IPS-15b (cell line): ENCODE results near the gene SPG11.
"Not testable (repeated sequence)": the region's sequence is repeated elsewhere in the genome, so short reads cannot be mapped to it uniquely, and the experiment has no call there.

Experiments
- H3K27me3 ChIP-seq: one replicate; pipeline ENCODE4 v1.6.1; 2013; ENCODE audit warnings: low read length; ENCODE audit not compliant: control insufficient read depth, insufficient read depth
- H3K36me3 ChIP-seq: one replicate; pipeline ENCODE4 v1.6.1; 2013; ENCODE audit warnings: low read length; ENCODE audit not compliant: control insufficient read depth, insufficient read depth
- H3K4me1 ChIP-seq: one replicate; pipeline ENCODE4 v1.6.1; 2013; ENCODE audit warnings: mild to moderate bottlenecking, low read length; ENCODE audit not compliant: control insufficient read depth, insufficient read depth
- H3K4me3 ChIP-seq: one replicate; pipeline ENCODE4 v1.5.1; 2013; ENCODE audit warnings: low read depth, low read length
- H3K9ac ChIP-seq: one replicate; pipeline ENCODE4 v1.6.1; 2013; ENCODE audit warnings: low read depth, mild to moderate bottlenecking, low read length
- H3K9me3 ChIP-seq: one replicate; pipeline ENCODE4 v1.6.1; 2013; ENCODE audit warnings: mild to moderate bottlenecking, low read length; ENCODE audit not compliant: control insufficient read depth, insufficient read depth

The SPG11 gene

GRCh38 chr15:44698641-44699040, 35.2 kb upstream of the SPG11 start:
- H3K9me3 ChIP-seq, result no peaks in the 10 kb centered on the region
- H3K27me3 ChIP-seq, result no peaks in the 10 kb centered on the region
- peaks cover 2% of the 10 kb centered on the region for H3K4me1 ChIP-seq
- H3K36me3 ChIP-seq, result no peaks in the 10 kb centered on the region
- no peak overlapping the region for H3K4me3 ChIP-seq
- no peak overlapping the region for H3K9ac ChIP-seq

- H3K9ac ChIP-seq, result no peak overlapping the region
- H3K9me3 ChIP-seq, result no peaks in the 10 kb centered on the region
- H3K36me3 ChIP-seq, result no peaks in the 10 kb centered on the region
- no peaks in the 10 kb centered on the region for H3K27me3 ChIP-seq
- peaks cover 2% of the 10 kb centered on the region for H3K4me1 ChIP-seq
- H3K4me3 ChIP-seq, result no peak overlapping the region
Measured at GRCh38 chr15:44697014-44697413, 33.6 kb upstream of the SPG11 start.

- Histone ChIP-seq H3K9ac (no peak overlapping the region), H3K4me1 (peaks cover 2% of the 10 kb centered on the region), H3K9me3 (no peaks in the 10 kb centered on the region), H3K27me3 (no peaks in the 10 kb centered on the region), H3K4me3 (no peak overlapping the region), H3K36me3 (no peaks in the 10 kb centered on the region)
Measured at GRCh38 chr15:44695294-44695693, 31.8 kb upstream of the SPG11 start.

DNA sequence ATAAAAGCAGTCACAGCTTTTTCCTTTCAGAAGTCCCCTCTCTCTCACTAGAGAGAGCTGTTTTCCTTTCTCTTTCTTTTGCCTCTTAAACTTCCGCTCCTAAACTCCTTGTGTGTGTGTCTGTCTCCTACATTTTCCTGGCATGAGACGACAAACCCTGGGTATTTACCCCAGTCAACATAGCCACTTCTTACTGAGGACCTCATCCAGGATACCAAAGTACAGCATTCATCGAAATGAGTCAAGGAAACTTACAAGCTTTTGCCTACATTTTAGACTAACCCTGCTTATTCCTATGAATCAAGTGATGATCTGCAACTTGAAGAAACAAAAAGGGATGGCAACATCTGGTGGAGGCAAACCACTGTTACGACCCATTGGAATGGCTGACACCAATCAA, 31.0 kb upstream of the SPG11 start:
- Histone ChIP-seq H3K27me3 (no peaks in the 10 kb centered on the region), H3K4me1 (peaks cover 2% of the 10 kb centered on the region), H3K36me3 (no peaks in the 10 kb centered on the region), H3K9ac (no peak overlapping the region), H3K4me3 (no peak overlapping the region), H3K9me3 (no peaks in the 10 kb centered on the region)

DNA sequence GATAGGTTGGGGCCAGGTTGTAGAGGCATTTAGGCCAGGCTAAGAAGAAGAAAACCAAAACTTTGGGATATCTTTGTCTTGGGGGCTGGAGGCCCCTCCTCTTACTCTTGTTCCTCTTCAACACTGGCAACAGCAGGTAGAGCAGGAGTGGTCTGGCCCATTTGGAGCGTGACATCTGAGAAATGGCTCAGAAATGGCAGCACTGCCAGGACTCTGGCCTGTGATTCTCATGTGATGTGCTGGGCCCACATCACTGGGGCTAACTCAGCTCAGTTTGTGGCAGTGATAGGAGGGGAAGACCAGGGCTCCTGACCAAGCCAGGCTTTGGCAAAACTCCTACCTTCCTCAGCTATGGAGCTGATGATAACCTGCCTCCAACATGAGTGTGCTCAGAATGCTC, 29.2 kb upstream of the SPG11 start:
- H3K4me1 ChIP-seq, result peaks cover 2% of the 10 kb centered on the region
- no peak overlapping the region for H3K9ac ChIP-seq
- no peaks in the 10 kb centered on the region for H3K36me3 ChIP-seq
- H3K27me3 ChIP-seq, result no peaks in the 10 kb centered on the region
- H3K9me3 ChIP-seq, result no peaks in the 10 kb centered on the region
- no peak overlapping the region for H3K4me3 ChIP-seq

GRCh38 chr15:44690245-44690644, 26.8 kb upstream of the SPG11 start:
- not testable (repeated sequence) for H3K27me3 ChIP-seq, H3K36me3 ChIP-seq, H3K4me1 ChIP-seq, H3K4me3 ChIP-seq, H3K9me3 ChIP-seq, H3K9ac ChIP-seq

- H3K4me3 ChIP-seq, H3K4me1 ChIP-seq, H3K9me3 ChIP-seq, H3K36me3 ChIP-seq, H3K9ac ChIP-seq, H3K27me3 ChIP-seq: not testable (repeated sequence)
Measured at GRCh38 chr15:44689318-44689717, 25.9 kb upstream of the SPG11 start.

DNA sequence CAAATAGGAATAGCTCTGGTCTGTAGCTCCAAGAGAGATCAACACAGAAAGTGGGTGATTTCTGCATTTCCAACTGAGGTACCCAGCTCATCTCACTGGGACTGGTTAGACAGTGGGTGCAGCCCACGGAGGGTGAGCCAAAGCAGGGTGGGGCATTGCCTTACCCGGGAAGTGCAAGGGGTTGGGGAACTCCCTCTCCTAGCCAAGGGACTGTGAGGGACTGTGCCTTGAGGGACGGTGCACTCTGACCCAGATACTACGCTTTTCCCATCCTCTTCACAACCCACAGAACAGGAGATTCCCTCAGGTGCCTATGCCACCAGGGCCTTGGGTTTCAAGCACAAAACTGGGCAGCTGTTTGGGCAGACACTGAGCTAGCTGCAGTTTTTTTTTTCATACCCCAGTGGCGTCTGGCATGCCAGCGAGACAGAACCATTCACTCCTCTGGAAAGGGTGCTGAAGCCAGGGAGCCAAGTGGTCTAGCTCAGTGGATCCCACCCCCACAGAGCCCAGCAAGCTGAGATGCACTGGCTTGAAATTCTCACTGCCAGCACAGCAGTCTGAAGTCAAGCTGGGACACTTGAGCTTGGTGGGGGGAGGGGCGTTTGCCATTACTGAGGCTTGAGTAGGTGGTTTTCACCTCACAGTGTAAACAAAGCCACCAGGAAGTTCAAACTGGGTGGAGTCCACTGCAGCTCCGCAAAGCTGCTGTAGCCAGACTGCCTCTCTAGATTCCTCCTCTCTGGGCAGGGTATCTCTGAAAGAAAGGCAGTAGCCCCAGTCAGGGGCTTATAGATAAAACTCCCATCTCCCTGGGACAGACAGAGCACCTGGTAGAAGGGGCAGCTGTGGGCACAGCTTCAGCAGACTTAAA, 19.6 kb upstream of the SPG11 start:
- H3K9me3 ChIP-seq, H3K36me3 ChIP-seq, H3K4me1 ChIP-seq, H3K27me3 ChIP-seq: not testable (repeated sequence)
- peak overlapping the region; percentile 11 for H3K4me3 ChIP-seq
- peak overlapping the region; percentile 3 for H3K9ac ChIP-seq

DNA sequence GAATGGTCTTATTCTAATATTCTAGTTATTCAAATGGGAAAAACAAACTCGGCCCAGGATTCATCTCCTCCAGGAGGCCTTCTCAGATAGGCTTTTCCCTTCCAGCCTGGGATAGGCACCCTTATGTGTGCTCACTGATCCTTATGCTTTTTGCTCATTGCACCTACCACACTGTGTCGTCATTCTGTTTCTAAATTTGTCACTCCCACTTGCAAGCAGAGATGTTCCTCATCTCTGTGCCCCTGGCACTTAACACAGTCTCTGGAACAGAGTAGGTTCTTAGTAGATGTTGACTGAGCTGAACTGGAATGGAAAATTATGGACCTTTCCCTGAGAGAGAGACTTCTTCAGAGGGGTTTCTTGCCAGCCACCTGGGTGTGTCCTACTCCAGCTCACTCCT, 18.7 kb upstream of the SPG11 start:
- no peak overlapping the region for H3K9ac ChIP-seq
- no peaks in the 10 kb centered on the region for H3K27me3 ChIP-seq
- H3K4me1 ChIP-seq, result peaks cover 4% of the 10 kb centered on the region
- no peaks in the 10 kb centered on the region for H3K9me3 ChIP-seq
- no peak overlapping the region for H3K4me3 ChIP-seq
- no peaks in the 10 kb centered on the region for H3K36me3 ChIP-seq

DNA sequence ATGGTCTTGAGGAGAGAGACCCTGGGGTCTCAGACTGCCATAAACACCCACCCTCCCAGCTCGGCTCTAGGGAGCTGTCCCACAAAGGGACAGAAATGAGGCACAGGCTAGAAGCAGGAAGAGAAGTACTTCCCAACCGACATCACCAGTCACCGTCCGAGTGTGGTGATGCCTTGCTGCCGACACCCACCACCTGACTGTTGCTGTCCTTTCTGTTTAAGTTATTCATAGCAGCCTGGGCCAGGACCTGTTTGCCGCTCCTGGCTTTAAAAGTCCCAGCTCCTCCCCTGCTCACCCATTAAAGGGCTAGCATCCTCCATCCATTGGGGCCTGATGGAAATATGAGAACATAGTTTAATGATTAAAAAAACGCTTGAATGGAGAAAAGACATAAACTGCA, 13.2 kb upstream of the SPG11 start:
- no peaks in the 10 kb centered on the region for H3K36me3 ChIP-seq
- no peak overlapping the region for H3K4me3 ChIP-seq
- H3K9ac ChIP-seq, result no peak overlapping the region
- H3K4me1 ChIP-seq, result no peaks in the 10 kb centered on the region
- H3K27me3 ChIP-seq, result no peaks in the 10 kb centered on the region
- H3K9me3 ChIP-seq, result no peaks in the 10 kb centered on the region

DNA sequence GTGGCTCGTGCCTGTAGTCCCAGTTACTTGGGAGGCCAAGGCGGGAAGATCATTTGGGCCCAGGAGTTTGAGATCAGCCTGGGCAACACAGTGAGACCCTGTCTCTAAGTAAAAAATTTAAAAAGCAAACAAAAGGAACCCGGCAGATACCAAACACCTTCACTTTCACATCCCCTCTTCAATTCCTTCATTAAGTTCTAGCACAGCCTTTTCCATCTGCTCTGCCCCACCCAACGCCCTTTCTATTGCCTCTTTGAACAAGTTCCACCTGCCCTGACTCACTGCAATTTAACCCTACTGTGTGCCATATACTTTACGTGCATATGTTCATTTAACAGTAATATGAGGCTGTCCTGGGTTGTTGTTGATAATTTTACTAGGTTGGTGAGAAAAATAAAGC, 12.4 kb upstream of the SPG11 start:
- no peak overlapping the region for H3K4me3 ChIP-seq
- no peaks in the 10 kb centered on the region for H3K4me1 ChIP-seq
- no peaks in the 10 kb centered on the region for H3K9me3 ChIP-seq
- H3K36me3 ChIP-seq, result no peaks in the 10 kb centered on the region
- no peak overlapping the region for H3K9ac ChIP-seq
- H3K27me3 ChIP-seq, result no peaks in the 10 kb centered on the region

GRCh38 chr15:44673639-44674038, 10.2 kb upstream of the SPG11 start:
- Histone ChIP-seq H3K36me3 (no peaks in the 10 kb centered on the region), H3K9me3 (no peaks in the 10 kb centered on the region), H3K9ac (no peak overlapping the region), H3K4me1 (no peaks in the 10 kb centered on the region), H3K27me3 (no peaks in the 10 kb centered on the region), H3K4me3 (no peak overlapping the region)
